HEK293 (cell line): ENCODE measurements around the gene LRRC27.
A peak's percentile ranks its signal among the peaks of the same experiment; 100 is the strongest.

Experiments used
- EGR2 ChIP-seq: fragments of 450-650 bp; formaldehyde crosslinking; IDR thresholded peaks from 2 replicates; pipeline ENCODE4 v1.5.1; 2016; ENCODE audit warnings: low read depth, missing biosample characterization, missing genetic modification characterization
- GLI2 ChIP-seq: fragments of 450-650 bp; formaldehyde crosslinking; IDR thresholded peaks from 2 replicates; pipeline ENCODE4; 2017; ENCODE audit warnings: missing biosample characterization, missing genetic modification characterization, low read depth, borderline replicate concordance
- GLIS2 ChIP-seq: fragments of 450-650 bp; formaldehyde crosslinking; IDR thresholded peaks from 2 replicates; pipeline ENCODE4 v1.5.1; 2016; ENCODE audit warnings: missing biosample characterization, missing genetic modification characterization
- INSM2 ChIP-seq: fragments of 450-650 bp; formaldehyde crosslinking; IDR thresholded peaks from 2 replicates; pipeline ENCODE4 v1.5.1; 2016; ENCODE audit warnings: missing biosample characterization, missing genetic modification characterization
- MYNN ChIP-seq: fragments of 450-650 bp; formaldehyde crosslinking; IDR thresholded peaks from 2 replicates; pipeline ENCODE4 v1.5.1; 2016; ENCODE audit warnings: missing biosample characterization, missing genetic modification characterization, borderline replicate concordance
- PRDM6 ChIP-seq: fragments of 450-650 bp; formaldehyde crosslinking; IDR thresholded peaks from 2 replicates; pipeline ENCODE4 v1.5.1; 2017; ENCODE audit warnings: missing biosample characterization, missing genetic modification characterization
- REST ChIP-seq: fragments of 450-650 bp; formaldehyde crosslinking; IDR thresholded peaks from 2 replicates; pipeline ENCODE4 v1.5.1; 2016; ENCODE audit warnings: missing biosample characterization, missing genetic modification characterization
- SCRT1 ChIP-seq: fragments of 450-650 bp; formaldehyde crosslinking; IDR thresholded peaks from 2 replicates; pipeline ENCODE4 v1.5.1; 2016; ENCODE audit warnings: missing biosample characterization, missing genetic modification characterization, borderline replicate concordance
- SCRT2 ChIP-seq: fragments of 450-650 bp; formaldehyde crosslinking; IDR thresholded peaks from 2 replicates; pipeline ENCODE4 v1.5.1; 2016; ENCODE audit warnings: missing biosample characterization, missing genetic modification characterization
- ZBTB44 ChIP-seq: fragments of 450-650 bp; IDR thresholded peaks from 2 replicates; pipeline ENCODE4 v1.5.1; 2018; ENCODE audit warnings: missing biosample characterization, mild to moderate bottlenecking, missing genetic modification characterization
- ZBTB48 ChIP-seq: fragments of 450-650 bp; formaldehyde crosslinking; IDR thresholded peaks from 2 replicates; pipeline ENCODE4 v1.5.1; 2016; ENCODE audit warnings: missing biosample characterization, missing genetic modification characterization
- ZFP3 ChIP-seq: fragments of 450-650 bp; formaldehyde crosslinking; IDR thresholded peaks from 2 replicates; pipeline ENCODE4 v1.5.1; 2016; ENCODE audit warnings: low read depth, missing biosample characterization, missing genetic modification characterization
- ZFP41 ChIP-seq: fragments of 450-650 bp; formaldehyde crosslinking; IDR thresholded peaks from 2 replicates; pipeline ENCODE4 v1.5.1; 2016; ENCODE audit warnings: missing biosample characterization, missing genetic modification characterization, borderline replicate concordance
- ZNF155 ChIP-seq: fragments of 450-650 bp; formaldehyde crosslinking; IDR thresholded peaks from 2 replicates; pipeline ENCODE4 v1.5.1; 2016; ENCODE audit warnings: missing biosample characterization, missing genetic modification characterization
- ZNF18 ChIP-seq: fragments of 450-650 bp; formaldehyde crosslinking; IDR thresholded peaks from 2 replicates; pipeline ENCODE4 v1.5.1; 2016; ENCODE audit warnings: missing biosample characterization, missing genetic modification characterization
- ZNF202 ChIP-seq: fragments of 450-650 bp; formaldehyde crosslinking; IDR thresholded peaks from 2 replicates; pipeline ENCODE4 v1.5.1; 2016; ENCODE audit warnings: missing biosample characterization, missing genetic modification characterization, borderline replicate concordance
- ZNF211 ChIP-seq: fragments of 450-650 bp; formaldehyde crosslinking; IDR thresholded peaks from 2 replicates; pipeline ENCODE4 v1.5.1; 2016; ENCODE audit warnings: low read depth, missing biosample characterization, missing genetic modification characterization
- ZNF221 ChIP-seq: fragments of 450-650 bp; formaldehyde crosslinking; IDR thresholded peaks from 2 replicates; pipeline ENCODE4 v1.5.1; 2017; ENCODE audit warnings: missing biosample characterization, missing genetic modification characterization, borderline replicate concordance
- ZNF501 ChIP-seq: fragments of 450-650 bp; formaldehyde crosslinking; IDR thresholded peaks from 2 replicates; pipeline ENCODE4 v1.5.1; 2016; ENCODE audit warnings: missing biosample characterization, missing genetic modification characterization
- ZNF530 ChIP-seq: fragments of 450-650 bp; formaldehyde crosslinking; IDR thresholded peaks from 2 replicates; pipeline ENCODE4 v1.5.1; 2016; ENCODE audit warnings: low read depth, missing biosample characterization, missing genetic modification characterization
- ZNF558 ChIP-seq: fragments of 450-650 bp; formaldehyde crosslinking; IDR thresholded peaks from 2 replicates; pipeline ENCODE4 v1.5.1; 2016; ENCODE audit warnings: missing biosample characterization, missing genetic modification characterization
- ZNF677 ChIP-seq: fragments of 450-650 bp; IDR thresholded peaks from 2 replicates; pipeline ENCODE4 v1.5.0; 2018; ENCODE audit warnings: missing biosample characterization, mild to moderate bottlenecking, missing genetic modification characterization, moderate library complexity
- ZNF692 ChIP-seq: fragments of 450-650 bp; formaldehyde crosslinking; IDR thresholded peaks from 2 replicates; pipeline ENCODE4 v1.5.1; 2016; ENCODE audit warnings: missing biosample characterization, missing genetic modification characterization
- ZNF701 ChIP-seq: fragments of 450-650 bp; formaldehyde crosslinking; IDR thresholded peaks from 2 replicates; pipeline ENCODE4 v1.5.1; 2016; ENCODE audit warnings: missing biosample characterization, missing genetic modification characterization
- ZSCAN4 ChIP-seq: fragments of 450-650 bp; formaldehyde crosslinking; IDR thresholded peaks from 2 replicates; pipeline ENCODE4 v1.5.1; 2017; ENCODE audit warnings: missing biosample characterization, missing genetic modification characterization
- ZXDB ChIP-seq: fragments of 450-650 bp; formaldehyde crosslinking; IDR thresholded peaks from 2 replicates; pipeline ENCODE4 v1.5.1; 2016; ENCODE audit warnings: missing biosample characterization, missing genetic modification characterization

Gene LRRC27

GRCh38 chr10:132387764-132388210, 55.8 kb downstream of the LRRC27 start (continued):
- no peak for TF ChIP-seq ZNF558 (tag by site-specific recombination)
- TF ChIP-seq ZNF677 (tag by site-specific recombination), result no peak
- no peak for TF ChIP-seq ZXDB
- no peak for TF ChIP-seq ZSCAN4 (tag by site-specific recombination)
- TF ChIP-seq ZFP41 (tag by site-specific recombination), result no peak
- no peak for TF ChIP-seq REST (tag by site-specific recombination)
- TF ChIP-seq MYNN (tag by site-specific recombination), result no peak
- TF ChIP-seq GLI2, result no peak
- TF ChIP-seq ZNF530 (tag by site-specific recombination), result no peak
- no peak for TF ChIP-seq ZBTB44 (tag by site-specific recombination)
- TF ChIP-seq ZNF692 (tag by site-specific recombination), result 0 out of 2 replicates have a peak, but pooled peaks have one; percentile 26
- peak; percentile 94 for TF ChIP-seq GLIS2 (tag by site-specific recombination)
- TF ChIP-seq ZBTB48 (tag by site-specific recombination), result peak; percentile 66; the same call in 1 of the 2 replicates
- no peak for TF ChIP-seq SCRT2 (tag by site-specific recombination)
- TF ChIP-seq ZNF18 (tag by site-specific recombination), result no peak
- no peak for TF ChIP-seq ZFP3
- TF ChIP-seq ZNF202 (tag by site-specific recombination), result no peak
- TF ChIP-seq ZNF701 (tag by site-specific recombination), result no peak
- no peak for TF ChIP-seq SCRT1
- TF ChIP-seq ZNF155 (tag by site-specific recombination), result no peak
- TF ChIP-seq INSM2 (tag by site-specific recombination), result 0 out of 2 replicates have a peak, but pooled peaks have one; percentile 14
- TF ChIP-seq ZNF211 (tag by site-specific recombination), result no peak
- TF ChIP-seq PRDM6 (tag by site-specific recombination), result no peak
- no peak for TF ChIP-seq ZNF221
- no peak; the same call in 1 of the 2 replicates for TF ChIP-seq ZNF501 (tag by site-specific recombination)
- no peak for TF ChIP-seq EGR2 (tag by site-specific recombination)
